IPS-15b (cell line): ENCODE results near the gene HMX1.

Experiments
- H3K27me3 ChIP-seq: one replicate; pipeline ENCODE4 v1.6.1; 2013; ENCODE audit warnings: low read length; ENCODE audit not compliant: control insufficient read depth, insufficient read depth
- H3K36me3 ChIP-seq: one replicate; pipeline ENCODE4 v1.6.1; 2013; ENCODE audit warnings: low read length; ENCODE audit not compliant: control insufficient read depth, insufficient read depth
- H3K4me1 ChIP-seq: one replicate; pipeline ENCODE4 v1.6.1; 2013; ENCODE audit warnings: mild to moderate bottlenecking, low read length; ENCODE audit not compliant: control insufficient read depth, insufficient read depth
- H3K4me3 ChIP-seq: one replicate; pipeline ENCODE4 v1.5.1; 2013; ENCODE audit warnings: low read depth, low read length
- H3K9ac ChIP-seq: one replicate; pipeline ENCODE4 v1.6.1; 2013; ENCODE audit warnings: low read depth, mild to moderate bottlenecking, low read length
- H3K9me3 ChIP-seq: one replicate; pipeline ENCODE4 v1.6.1; 2013; ENCODE audit warnings: mild to moderate bottlenecking, low read length; ENCODE audit not compliant: control insufficient read depth, insufficient read depth

Gene HMX1

GRCh38 chr4:8821151-8821950 lies 50.3 kb downstream of the HMX1 start:
- no peaks in the 10 kb centered on the region for H3K9me3 ChIP-seq
- no peaks in the 10 kb centered on the region for H3K27me3 ChIP-seq
- H3K36me3 ChIP-seq = no peaks in the 10 kb centered on the region
- H3K9ac ChIP-seq = no peak overlapping the region
- H3K4me1 ChIP-seq = no peaks in the 10 kb centered on the region
- H3K4me3 ChIP-seq = no peak overlapping the region

DNA sequence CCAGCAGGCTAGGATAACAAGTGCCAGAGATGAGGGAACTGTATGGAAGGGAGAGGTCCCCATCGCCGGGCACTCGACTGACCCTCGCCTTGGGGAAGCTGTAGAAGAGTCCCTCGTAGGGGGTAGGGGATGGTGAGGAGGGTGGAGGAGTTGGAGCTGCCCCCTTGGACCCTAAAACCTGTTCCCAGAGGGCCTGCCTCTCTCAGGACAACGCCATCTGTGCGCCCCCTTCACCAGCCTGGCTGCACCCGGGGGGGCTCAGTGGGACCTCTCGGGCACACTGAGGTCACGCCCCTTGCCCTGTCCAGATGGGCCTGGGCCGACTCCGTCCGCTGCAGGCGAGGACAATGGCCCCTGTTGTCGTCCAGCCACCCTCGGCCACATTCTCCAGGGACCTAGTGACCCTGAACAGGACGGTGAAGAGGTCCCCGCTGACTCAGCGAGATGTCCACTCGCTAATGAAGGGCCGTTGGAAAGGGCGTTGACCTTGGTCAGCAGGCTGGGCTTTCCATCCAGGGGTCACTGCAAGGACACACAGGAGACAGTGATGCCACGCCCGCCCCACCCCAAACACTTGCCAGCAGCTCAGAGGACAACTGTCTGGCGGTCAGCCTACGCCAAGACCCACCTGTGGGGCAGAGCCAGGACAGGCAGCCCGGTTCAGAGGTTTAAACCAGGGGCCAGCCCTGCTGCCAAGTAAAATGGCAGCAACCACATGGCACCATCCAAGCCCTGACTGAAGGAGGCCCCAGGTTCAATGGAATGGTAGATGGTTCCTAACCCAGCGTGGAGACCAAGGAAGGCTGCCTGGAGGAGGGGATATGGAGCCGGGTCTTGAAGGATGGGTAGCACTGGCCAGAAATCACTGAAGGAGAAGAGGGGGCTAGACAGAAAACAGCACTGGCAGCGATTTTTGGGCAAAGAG lies 51.2 kb downstream of the HMX1 start:
- Histone ChIP-seq H3K27me3 (no peaks in the 10 kb centered on the region), H3K4me1 (no peaks in the 10 kb centered on the region), H3K9me3 (no peaks in the 10 kb centered on the region), H3K4me3 (no peak overlapping the region), H3K9ac (no peak overlapping the region), H3K36me3 (no peaks in the 10 kb centered on the region)

GRCh38 chr4:8819473-8820177 lies 52.0 kb downstream of the HMX1 start:
- H3K9ac ChIP-seq = no peak overlapping the region
- H3K36me3 ChIP-seq = no peaks in the 10 kb centered on the region
- H3K9me3 ChIP-seq = no peaks in the 10 kb centered on the region
- H3K4me1 ChIP-seq = no peaks in the 10 kb centered on the region
- no peaks in the 10 kb centered on the region for H3K27me3 ChIP-seq
- H3K4me3 ChIP-seq = no peak overlapping the region

DNA sequence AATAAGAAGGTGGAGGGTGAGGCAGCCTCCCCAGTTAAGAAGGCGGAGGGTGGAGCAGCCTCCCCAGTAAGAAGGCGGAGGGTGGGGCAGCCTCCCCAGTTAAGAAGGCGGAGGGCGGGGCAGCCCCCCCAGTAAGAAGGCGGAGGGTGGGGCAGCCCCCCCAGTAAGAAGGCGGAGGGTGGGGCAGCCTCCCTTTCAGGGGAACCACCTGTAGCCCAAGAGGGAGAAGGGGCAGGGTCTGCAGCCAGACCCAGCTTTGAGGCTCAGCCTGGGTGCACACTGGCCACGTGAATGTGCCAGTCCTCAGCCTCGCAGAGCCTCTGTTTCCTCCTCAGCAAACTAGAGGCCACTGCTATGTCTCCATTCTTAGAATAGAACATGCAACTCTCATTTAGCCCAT lies 52.6 kb downstream of the HMX1 start:
- no peak overlapping the region for H3K4me3 ChIP-seq
- no peak overlapping the region for H3K9ac ChIP-seq
- no peaks in the 10 kb centered on the region for H3K27me3 ChIP-seq
- H3K36me3 ChIP-seq = no peaks in the 10 kb centered on the region
- H3K9me3 ChIP-seq = no peaks in the 10 kb centered on the region
- H3K4me1 ChIP-seq = no peaks in the 10 kb centered on the region

GRCh38 chr4:8818063-8818881 lies 53.4 kb downstream of the HMX1 start:
- Histone ChIP-seq H3K27me3 (no peaks in the 10 kb centered on the region), H3K4me3 (no peak overlapping the region), H3K36me3 (no peaks in the 10 kb centered on the region), H3K9ac (no peak overlapping the region), H3K9me3 (no peaks in the 10 kb centered on the region), H3K4me1 (no peaks in the 10 kb centered on the region)

DNA sequence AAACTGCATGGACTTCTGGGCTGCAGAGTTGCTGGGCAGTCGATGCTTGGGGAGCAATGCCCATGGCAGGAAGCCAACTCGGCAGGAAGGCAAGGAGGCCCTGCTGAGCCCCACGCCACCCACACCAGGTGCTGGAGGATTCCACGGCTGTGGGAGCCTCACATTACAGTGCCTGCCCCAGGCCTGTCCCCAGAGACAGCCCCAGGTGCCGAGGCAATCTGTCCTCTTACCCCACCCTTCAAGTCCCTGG lies 53.9 kb downstream of the HMX1 start:
- H3K4me1 ChIP-seq = no peaks in the 10 kb centered on the region
- H3K4me3 ChIP-seq = no peak overlapping the region
- H3K27me3 ChIP-seq = no peaks in the 10 kb centered on the region
- H3K9ac ChIP-seq = no peak overlapping the region
- H3K36me3 ChIP-seq = no peaks in the 10 kb centered on the region
- H3K9me3 ChIP-seq = no peaks in the 10 kb centered on the region

- H3K4me3 ChIP-seq = no peak overlapping the region
- H3K36me3 ChIP-seq = no peaks in the 10 kb centered on the region
- no peaks in the 10 kb centered on the region for H3K4me1 ChIP-seq
- no peaks in the 10 kb centered on the region for H3K9me3 ChIP-seq
- no peak overlapping the region for H3K9ac ChIP-seq
- no peaks in the 10 kb centered on the region for H3K27me3 ChIP-seq
Observed at GRCh38 chr4:8817096-8817812, 54.4 kb downstream of the HMX1 start.
